Stimulated activated CD4-positive, alpha-beta T cell treated with anti-CD3 and anti-CD28 coated beads, Interleukin-2, amount 100 ng/mL, for 48 hours (primary cell): ENCODE measurements around the gene TNS4.
A peak's percentile ranks its signal among the peaks of the same experiment; 100 is the strongest.

Experiments
- DNase-seq, 2 donors: peaks; one replicate each; pipeline ENCODE4 v3.0.0-alpha.2; 2020

The TNS4 gene

DNA sequence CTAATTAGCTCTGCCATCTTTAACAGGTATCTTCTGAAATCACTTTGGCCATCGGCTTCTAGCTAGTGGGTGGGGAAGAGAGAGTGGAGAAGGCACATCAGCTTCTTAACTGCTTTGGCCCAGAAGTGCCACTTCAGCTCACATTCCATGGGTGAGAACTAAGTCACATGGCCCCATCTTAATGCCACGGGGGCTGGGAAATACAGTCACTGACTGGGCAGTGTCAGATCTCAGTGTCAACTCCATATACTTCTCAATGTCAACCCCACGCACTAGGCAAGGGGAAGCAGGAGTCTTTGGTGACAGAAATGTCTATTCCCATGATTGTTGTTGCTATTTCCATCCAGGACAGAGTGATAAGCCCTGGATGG is 34.5 kb upstream of the TNS4 start:
- DNase-seq = no peak

DNA sequence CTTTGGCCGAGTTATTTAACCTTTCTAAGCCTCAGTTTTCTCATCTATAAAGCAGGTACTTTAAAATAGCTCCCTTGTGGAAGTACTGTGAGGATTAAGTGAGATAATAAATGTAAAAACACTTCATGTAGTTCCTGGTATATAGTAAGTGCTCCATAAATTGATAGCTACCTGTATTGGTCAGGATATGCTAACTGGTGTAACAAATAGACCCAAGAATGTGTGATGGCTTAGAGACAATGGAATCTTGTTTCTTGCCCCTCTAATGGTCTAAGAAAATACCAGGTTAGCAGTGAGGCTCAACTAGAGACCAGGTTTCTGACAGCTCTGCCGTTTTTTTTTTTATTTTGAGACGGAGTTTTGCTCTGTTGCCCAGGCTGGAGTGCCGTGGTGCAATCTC is 34.0 kb upstream of the TNS4 start:
- DNase-seq = no peak

DNA sequence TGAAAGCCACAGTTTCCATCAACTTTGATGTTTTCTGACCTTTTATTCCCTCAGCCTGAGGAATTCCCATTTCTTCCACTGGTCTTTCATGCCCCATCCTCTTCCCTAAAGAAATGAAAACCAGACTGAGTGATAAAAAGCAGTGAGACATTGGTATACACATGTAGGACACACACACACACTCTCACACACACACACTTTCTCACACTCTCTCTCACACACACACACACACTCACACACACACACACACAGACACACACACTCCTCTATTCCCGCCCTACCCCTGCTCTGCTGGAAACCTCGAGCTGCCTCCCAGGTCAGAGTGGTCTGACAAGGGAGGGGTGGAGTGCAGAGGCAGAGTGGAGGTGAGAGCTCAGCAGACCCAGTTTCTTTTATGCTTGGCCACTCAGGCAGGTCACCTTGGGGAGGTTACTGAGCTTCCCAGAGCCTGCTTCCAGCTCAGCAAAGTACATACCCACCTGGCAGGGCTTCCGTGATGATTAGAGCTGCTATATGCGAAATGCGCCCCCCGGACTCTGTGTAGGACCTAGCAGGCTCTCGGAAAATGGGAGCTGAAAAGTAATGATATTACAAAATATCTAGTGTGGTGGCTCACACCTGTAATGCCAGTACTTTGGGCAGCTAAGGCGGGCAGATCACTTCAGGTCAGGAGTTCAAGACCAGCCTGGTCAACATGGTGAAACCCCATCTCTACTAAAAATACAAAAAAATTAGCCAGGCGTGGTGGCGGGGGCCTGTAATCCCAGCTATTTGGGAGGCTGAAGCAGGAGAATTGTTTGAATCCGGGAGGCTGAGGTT is 33.2 kb upstream of the TNS4 start:
- DNase-seq = no peak

DNA sequence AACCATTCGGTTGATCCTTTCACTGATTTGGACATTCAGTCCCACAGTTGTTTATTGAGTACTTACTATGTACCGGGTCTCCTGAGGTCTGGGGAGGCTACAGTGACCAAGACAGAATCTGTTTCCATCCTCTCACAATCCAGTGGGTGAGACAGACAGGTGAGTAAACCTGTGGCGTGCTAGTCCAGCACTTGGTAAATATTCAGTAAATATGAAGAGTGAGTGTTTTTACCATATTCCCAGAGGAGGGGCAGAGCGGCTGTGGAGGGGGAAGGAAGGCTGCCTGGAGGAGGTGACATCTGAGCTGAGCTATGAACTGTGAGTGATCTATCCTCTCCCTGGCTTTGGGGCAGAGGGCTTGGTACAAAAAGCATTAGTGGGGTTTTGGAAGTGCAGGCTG is 32.5 kb upstream of the TNS4 start:
- no peak for DNase-seq

GRCh38 chr17:40532520-40533253 is 31.3 kb upstream of the TNS4 start:
- no peak for DNase-seq

DNA sequence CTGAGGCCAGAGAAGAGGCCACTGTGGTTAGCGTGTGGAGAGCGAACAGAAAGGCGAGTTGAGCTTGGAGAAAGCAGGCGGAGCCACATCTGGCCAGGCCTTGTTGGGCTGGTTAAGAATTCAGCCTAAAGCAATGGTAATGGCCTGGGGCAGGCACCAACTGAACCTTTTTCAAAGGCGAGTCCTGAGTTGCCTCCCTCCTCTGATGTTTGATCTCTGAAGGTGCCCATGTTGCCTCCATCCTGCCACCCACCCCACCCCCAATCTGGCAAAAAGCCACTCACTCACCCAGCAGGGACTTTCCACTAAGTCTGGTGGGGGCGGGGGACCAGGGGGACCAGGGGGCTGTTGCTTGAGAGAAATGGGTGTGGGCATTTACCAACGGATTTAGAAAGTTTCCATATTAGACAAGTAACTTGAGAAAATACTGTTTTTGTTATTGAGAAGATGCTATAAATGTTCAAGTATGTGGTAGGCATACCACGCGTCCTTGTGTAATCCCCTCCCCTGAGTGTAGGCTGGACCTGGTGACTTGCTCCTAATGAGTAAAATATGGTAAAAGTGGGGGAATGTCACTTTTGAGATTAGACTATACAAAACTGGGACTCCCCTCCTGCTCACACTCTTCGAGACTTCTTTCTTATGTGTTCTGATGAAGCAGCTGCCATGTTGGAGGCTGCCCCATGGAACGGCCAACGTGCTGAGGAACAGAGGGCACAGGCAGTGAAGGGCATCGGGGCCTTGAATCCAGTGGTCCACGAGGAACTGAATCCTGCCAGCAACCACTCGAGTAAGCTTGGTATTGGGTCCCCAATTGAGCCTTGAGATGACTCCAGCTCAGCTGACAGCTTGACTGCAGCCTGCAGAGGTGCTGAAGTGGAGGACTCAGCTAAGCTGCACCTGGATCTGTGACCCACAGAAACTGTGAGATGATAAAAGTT is 29.9 kb upstream of the TNS4 start:
- peak; percentile 79 to 82 for DNase-seq

DNA sequence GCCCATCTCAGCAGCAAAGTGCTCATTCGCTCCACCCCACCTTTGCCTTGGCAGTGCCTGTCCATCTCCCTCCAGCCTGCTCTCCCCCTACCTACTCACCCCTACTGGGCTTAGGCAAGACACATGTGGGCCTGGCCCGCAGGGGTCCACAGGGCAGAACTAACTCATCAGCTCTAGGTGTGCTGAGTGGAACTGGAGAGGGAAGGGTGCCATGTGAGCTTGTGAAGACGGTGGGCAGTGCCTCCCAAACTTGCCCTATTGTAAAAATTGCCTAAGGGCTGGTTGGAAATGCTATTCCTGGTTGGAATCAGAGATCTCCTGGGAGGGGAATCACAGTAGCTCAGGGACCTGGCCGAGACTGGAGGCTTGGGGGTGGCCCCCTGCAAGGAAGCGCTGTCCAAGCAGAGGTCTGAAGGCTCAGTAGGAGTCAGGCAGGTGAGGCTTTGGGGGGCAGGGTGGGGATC is 29.1 kb upstream of the TNS4 start:
- DNase-seq = no peak

DNA sequence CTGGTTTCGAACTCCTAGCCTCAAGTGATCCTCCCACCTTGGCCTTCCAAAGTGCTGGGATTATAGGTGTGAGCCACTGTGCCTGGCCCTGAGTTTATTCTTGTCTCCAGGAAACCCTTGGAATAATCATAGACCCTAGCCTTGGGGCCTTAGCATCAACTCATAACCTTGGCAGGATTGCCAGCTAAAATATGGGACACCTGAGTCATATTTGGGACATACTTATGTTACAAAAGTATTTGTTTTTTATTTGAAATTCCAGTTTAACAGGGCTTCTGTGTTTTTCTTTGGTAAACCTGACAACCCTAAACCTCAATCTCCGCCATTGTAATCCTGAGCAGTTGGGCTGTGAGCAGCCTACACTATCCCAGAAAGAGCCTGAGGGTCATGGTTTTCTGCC is 28.6 kb upstream of the TNS4 start:
- no peak for DNase-seq

DNA sequence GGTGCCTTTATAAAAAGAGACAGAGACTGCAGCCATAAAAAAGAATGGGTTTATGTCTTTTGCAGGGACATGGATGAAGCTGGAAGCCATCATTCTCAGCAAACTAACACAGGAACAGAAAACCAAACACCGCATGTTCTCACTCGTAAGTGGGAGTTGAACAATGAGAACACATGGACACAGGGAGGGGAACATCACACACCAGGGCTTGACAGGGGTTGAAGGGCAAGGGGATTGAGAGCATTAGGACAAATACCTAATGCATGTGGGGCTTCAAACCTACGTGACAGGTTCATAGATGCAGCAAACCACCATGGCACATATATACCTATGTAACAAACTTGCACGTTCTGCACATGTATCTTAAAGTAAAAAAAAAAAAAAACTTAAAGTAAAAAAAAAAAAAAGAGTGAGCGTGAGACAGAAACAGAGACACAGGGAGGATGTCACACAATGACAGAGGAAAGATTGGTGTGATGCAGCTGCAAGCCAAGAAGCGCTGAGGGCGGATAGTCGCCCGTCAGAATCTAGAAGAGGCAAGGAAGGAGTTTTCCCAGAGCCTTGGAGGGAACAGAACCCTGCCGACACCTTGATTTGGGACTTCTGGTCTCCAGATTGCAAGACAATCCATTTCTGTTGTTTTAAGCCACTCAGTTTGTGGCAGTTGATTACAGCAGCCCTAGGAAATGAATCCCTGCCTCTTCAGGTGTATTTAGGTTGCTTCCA is 27.4 kb upstream of the TNS4 start:
- DNase-seq = no peak

- no peak for DNase-seq
Observed at GRCh38 chr17:40526668-40527067, 25.2 kb upstream of the TNS4 start.

DNA sequence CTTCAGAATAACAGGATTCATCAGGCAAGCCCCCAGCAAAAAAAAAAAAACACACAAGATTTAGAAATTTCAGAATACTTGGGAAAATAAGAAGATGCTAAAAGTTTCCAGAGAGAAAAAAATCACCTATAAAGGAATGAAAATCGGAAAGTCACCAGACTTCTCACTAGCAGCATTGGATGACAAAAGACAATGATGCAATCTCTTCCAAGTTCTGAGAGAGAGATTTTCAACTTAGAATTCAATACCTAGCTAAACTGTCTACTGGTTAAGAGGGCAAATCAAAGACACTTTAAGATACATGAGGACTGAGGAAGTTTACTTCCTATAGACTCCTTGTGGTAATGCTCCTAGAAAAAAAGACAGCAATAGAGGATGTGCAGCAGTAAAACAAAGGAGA is 23.9 kb upstream of the TNS4 start:
- no peak for DNase-seq

DNA sequence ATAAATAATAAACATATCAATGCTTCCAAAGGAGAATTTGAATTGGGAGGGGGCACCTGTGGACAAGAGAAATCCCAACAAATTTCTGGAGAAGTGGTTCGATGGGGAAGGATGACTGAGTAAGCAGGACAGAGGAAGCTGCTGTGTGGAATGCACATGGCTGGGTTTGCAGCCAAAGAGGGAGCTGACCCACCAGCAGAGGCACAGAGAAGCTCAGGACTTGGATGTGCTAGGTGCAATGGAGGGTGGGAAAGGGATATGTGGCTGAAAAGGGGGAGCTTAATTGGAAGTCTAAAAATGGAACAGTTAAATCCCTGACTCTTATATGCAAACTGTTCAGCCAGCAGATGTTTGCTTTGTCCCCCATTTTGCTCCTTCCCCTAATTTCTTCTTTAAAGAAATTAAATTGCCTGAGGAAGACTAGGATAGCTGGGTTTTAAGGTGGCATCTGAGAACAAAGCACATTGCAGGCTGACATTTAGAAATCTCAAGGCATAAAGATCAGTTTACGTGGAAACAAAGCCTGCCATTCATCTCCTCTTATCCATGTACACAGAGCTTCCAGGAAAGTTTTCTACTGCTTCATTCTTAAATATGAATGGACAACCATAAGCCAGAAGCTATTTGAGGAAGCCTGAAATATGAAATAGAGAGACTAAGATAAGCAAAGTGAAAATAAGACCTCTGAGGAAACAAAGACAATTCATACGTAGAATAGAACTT is 23.0 kb upstream of the TNS4 start:
- no peak for DNase-seq

GRCh38 chr17:40522961-40523310 is 21.5 kb upstream of the TNS4 start:
- DNase-seq = no peak

DNA sequence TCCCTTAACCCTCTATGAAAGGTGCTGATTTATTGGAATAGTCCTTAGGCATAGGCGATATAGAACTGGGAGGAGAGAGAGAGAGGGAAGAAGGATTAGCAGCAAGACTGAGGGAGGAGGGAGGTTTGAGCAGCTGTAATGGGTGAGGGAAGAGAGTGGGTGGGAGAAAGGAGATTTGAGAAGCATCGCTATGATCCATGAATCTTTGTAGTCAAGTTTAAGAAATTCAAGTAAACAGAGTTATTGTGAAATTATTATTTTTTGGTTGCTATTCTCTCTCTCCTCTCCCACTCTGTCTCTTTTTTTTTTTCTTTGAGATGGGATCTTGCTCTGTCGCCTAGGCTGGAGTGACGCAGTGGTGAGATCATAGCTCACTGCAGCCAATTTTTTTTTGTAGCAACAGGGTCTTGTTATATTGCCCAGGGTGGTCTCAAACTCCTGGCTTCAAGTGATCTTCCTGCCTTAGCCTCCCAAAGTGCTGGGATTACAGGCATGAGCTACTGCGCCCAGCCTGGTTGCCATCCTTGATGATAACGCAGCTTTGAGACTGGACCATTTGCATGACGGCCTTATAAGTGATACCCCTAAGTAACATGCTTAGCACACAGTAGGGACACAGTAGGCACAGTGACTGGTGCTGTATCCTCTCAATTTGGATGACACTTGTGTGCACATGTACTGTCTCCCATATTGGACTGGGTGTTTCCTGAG is 21.0 kb upstream of the TNS4 start:
- no peak for DNase-seq

GRCh38 chr17:40520991-40521453 is 19.6 kb upstream of the TNS4 start:
- DNase-seq = no peak

- no peak for DNase-seq
Observed at GRCh38 chr17:40519089-40519775, 17.8 kb upstream of the TNS4 start.

GRCh38 chr17:40518401-40519088 is 17.1 kb upstream of the TNS4 start:
- no peak for DNase-seq

DNA sequence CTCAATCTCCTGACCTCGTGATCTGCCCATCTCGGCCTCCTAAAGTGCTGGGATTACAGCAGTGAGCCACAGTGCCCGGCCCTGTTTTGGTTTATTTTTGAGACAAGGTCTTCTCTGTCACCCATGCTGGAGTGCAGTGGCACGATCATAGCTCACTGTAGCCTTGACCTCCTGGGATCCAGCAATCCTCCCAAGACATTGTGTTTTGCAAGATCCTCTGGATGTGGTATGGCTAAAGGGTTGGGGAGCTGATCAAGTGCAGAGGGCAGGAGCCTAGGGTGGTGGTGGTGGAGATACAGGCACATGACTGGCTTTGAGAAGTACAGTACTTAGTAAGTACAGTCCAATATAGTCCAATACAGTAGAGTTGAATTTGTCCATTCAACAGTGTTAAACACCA is 16.6 kb upstream of the TNS4 start:
- DNase-seq = no peak

DNA sequence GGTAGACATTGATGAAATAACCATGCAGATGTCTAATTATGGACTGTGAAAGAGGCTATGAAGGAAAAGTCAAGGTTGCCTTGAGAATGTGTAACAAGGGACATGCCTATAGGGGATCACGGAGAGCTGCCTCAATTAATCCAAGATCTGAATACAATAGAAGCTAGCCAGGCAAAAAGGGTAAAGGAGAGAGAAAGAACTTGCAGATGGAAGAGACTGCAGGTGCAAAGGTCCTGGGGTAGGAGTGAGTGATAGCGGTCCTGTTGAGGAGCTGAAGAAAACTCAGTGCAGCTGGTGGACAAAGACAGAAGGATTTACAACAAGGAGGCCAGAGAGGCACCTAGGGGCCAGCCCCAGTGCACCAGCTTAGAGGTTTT is 15.9 kb upstream of the TNS4 start:
- no peak for DNase-seq
